ENCODE results near the gene SMCO1. TPM values are rescaled to one million over a fixed set of nuclear protein-coding genes. Genes with fewer than 3 reads are reported as not detected.
A peak's percentile ranks its signal among the peaks of the same experiment; 100 is the strongest.
"Not testable (repeated sequence)": the region's sequence is repeated elsewhere in the genome, so short reads cannot be mapped to it uniquely, and the experiment has no call there.

The SMCO1 gene
- total RNA-seq, 4 donors from 2014 or later, result not detected

DNA sequence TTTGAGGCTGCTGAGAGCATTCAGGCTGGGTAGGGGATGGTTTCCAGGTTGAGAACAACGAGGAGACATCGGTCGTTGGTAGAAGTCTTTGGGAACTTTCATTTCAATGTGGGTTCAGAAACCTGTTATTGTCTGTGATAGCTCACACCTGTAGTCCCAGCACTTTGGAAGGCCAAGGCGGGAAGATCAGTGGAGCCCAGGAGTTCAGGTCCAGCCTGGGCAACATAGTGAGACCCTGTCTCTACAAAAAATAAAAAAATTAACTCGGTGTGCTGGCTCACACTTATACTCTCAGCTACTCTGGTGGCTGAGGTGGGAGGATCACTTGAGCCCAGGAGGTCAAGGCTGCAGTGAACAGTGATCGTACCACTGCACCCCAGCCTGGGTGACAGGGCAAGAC is 10.6 kb downstream of the SMCO1 start:
- intact Hi-C loops (cut with DNase I), result loop anchor here (5.0 kb wide), 1 partner anchor 72 kb away; the partner anchor contains the start of gene UBXN7
- H3K4me1 ChIP-seq, result peaks cover 10 to 39% (median 12%) of the 10 kb centered on the region in 3 donors
- H3K4me3 ChIP-seq, result no peak overlapping the region
- no peak for DNase-seq
- TF ChIP-seq POLR2A (IDR thresholded peaks at IDR 0.05), result no peak
- TF ChIP-seq, protein P1, sequence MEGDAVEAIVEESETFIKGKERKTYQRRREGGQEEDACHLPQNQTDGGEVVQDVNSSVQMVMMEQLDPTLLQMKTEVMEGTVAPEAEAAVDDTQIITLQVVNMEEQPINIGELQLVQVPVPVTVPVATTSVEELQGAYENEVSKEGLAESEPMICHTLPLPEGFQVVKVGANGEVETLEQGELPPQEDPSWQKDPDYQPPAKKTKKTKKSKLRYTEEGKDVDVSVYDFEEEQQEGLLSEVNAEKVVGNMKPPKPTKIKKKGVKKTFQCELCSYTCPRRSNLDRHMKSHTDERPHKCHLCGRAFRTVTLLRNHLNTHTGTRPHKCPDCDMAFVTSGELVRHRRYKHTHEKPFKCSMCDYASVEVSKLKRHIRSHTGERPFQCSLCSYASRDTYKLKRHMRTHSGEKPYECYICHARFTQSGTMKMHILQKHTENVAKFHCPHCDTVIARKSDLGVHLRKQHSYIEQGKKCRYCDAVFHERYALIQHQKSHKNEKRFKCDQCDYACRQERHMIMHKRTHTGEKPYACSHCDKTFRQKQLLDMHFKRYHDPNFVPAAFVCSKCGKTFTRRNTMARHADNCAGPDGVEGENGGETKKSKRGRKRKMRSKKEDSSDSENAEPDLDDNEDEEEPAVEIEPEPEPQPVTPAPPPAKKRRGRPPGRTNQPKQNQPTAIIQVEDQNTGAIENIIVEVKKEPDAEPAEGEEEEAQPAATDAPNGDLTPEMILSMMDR (IDR thresholded peaks at IDR 0.05), result no peak
- H3K27ac ChIP-seq, result peak overlapping the region; percentile 94 to 98 (median 98)
- WGBS, 2 donors, result 95% methylated on average over 6 of the region's 6 CpGs
- H3K9me3 ChIP-seq, result no peaks in the 10 kb centered on the region
- no peaks in the 10 kb centered on the region for H3K36me3 ChIP-seq
- no peaks in the 10 kb centered on the region for H3K27me3 ChIP-seq

DNA sequence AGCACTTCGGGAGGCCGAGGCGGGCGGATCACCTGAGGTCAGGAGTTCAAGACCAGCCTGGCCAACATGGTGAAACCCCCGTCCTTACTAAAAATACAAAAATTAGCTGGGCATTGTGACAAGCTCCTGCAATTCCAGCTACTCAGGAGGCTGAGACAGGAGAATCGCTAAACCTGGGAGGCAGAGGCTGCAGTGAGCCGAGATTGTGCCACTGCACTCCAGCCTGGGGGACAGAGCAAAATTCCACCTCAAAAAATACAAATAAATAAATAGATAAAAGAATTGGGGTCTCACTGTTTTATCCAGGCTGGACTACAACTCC is 11.1 kb downstream of the SMCO1 start:
- peak overlapping the region; percentile 79 to 97 (median 86) for H3K4me3 ChIP-seq
- peak overlapping the region; percentile 94 to 98 (median 98) for H3K27ac ChIP-seq
- WGBS, 2 donors, result 13 to 17% methylated on average over 6 to 7 of the region's 7 CpGs
- intact Hi-C loops (cut with DNase I), result loop anchor here (5.0 kb wide), 1 partner anchor 72 kb away; the partner anchor contains the start of gene UBXN7
- not testable (repeated sequence) for DNase-seq, H3K36me3 ChIP-seq, H3K9me3 ChIP-seq, H3K27me3 ChIP-seq
- H3K4me1 ChIP-seq, result peaks cover 10 to 45% (median 12%) of the 10 kb centered on the region in 3 donors

DNA sequence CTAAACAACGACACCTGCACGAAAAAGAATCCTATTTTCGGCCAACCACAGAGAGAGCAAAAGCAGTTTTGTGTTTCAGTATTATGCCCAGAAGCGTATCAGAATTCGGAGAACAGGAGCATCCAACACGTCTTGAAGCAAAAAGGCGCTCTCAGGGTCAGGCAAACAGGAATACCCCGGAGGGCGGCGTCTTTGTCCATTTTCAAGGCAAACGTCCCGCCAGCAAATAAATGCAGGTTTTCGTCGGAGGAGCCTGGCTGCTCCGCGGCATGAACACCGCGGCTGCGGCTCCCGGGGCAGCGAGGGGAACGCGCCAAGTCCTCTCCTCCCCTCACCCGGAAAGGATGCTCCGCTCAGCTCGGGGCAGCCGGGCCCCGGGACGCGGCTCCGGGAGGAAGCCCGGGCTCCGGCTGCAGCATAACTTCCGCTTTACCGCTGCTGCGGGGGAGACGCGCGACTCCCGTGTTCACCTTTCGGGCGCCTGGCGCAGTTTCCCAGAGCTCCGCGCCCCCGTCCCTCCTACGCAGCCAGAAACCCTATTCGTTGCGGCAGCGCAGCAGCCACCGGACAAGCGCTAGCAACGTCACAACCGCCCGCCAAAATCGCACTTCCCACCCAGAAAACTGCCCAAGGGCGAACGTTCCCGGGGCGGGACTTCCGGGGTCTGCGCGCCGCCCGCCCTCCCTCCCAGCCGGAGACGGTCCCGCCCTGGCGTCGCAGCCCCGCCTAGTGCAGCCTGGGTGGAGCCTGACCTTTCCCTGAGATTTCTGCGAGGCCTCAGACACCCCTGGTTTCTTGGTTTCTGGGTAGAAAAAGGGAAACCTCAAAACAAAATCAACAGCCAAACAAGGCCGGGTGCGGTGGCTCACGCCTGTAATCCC is 11.7 kb downstream of the SMCO1 start, which contains the start of gene RNF168:
TSS of gene RNF168 (minus strand) at position 573 of the 881 bp plus-strand sequence. CDS start 595 bp downstream, outside the sequence.
- peak; percentile 53 for DNase-seq
- Histone ChIP-seq H3K4me1 (peaks cover 12 to 51% (median 15%) of the 10 kb centered on the region in 3 donors), H3K27ac (peak within 1 kb of the TSS; percentile 94 to 98 (median 98)), H3K4me3 (peak within 1 kb of the TSS; percentile 79 to 97 (median 86)), H3K9me3 (no peaks in the 10 kb centered on the region), H3K36me3 (peaks cover 0 to 1% (median 0%) of the 10 kb centered on the region in 3 donors), H3K27me3 (no peaks in the 10 kb centered on the region)
- 0 to 2% methylated on average over 12 to 20 of the region's 75 CpGs for WGBS, 2 donors
- TF ChIP-seq POLR2A (IDR thresholded peaks at IDR 0.05), result peak in 3 of 4 donors; percentile 79 to 98 (median 97)
- TF ChIP-seq, protein P1 (IDR thresholded peaks at IDR 0.05), result peak in 2 of 6 experiments; percentile 5 to 11
- intact Hi-C loops (cut with DNase I), result loop anchor here (5.0 kb wide), 1 partner anchor 71 kb away; the partner anchor contains the start of gene UBXN7

DNA sequence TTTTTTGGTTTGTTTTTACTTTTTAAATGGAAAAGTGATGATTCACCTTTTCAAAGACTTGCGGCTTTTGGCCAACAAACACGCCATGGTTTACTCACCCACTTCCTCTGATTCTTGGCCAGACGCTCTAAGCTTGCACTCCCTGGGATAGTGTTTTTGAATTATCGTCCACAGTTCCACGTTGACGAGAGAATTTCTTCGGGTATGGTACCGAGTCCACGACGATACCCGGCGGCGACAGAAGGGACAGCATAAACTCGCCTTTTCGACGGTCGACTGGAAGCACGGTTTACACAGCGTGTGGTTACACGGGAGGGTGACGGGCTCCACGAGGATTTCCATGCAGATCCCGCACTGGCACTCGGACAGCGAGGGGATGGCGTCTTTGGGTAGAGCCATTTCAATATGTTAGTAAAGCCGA is 12.4 kb downstream of the SMCO1 start:
- Histone ChIP-seq H3K9me3 (no peaks in the 10 kb centered on the region), H3K4me1 (peaks cover 12 to 56% (median 19%) of the 10 kb centered on the region in 3 donors), H3K36me3 (peaks cover 0 to 7% (median 0%) of the 10 kb centered on the region in 3 donors), H3K4me3 (peak overlapping the region; percentile 79 to 97 (median 86)), H3K27me3 (no peaks in the 10 kb centered on the region), H3K27ac (peak overlapping the region; percentile 94 to 98 (median 98))
- 1% methylated on average over 7 to 23 of the region's 27 CpGs for WGBS, 2 donors
- intact Hi-C loops (cut with DNase I), result loop anchor here (5.0 kb wide), 1 partner anchor 70 kb away; the partner anchor contains the start of gene UBXN7
- DNase-seq, result no peak
- no peak for TF ChIP-seq POLR2A (IDR thresholded peaks at IDR 0.05)
- TF ChIP-seq, protein P1 (IDR thresholded peaks at IDR 0.05), result peak in 1 of 6 experiments; percentile 7

DNA sequence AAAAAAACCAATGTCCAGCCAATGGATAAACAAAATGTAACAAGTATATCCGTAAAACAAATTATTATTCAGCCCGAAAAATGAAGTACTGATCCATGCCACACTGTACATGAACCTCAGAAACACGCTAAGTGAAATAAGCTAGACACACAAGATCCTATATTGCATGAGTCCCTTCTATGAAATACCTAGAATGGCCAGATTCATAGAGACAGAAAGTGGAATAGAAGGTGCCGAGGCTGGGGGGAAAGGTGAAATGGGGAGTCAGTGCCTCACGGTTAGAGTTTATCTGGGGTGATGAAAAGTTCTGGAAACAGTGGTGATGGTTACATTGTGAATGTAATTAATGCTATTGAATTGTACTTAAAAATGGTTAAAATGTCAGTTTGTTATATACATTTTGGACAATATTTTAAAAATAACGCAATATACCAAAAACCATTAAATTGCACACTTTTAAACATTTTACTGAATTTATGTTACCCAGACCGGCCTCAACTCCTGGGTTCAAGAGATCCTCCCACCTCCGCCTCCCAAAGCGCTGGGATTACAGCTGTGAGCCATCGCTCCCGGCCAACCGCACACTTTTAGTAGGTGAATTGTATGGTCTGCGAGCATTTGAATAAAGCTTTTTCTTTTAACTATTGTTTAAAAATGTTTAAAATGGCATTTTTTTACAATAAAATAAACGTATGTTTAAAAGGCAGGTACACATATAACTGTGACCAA is 13.7 kb downstream of the SMCO1 start:
- DNase-seq, result no peak
- H3K27ac ChIP-seq, result peak overlapping the region; percentile 54 to 98 (median 96)
- WGBS, 2 donors, result 5 to 7% methylated on average over 14 of the region's 14 CpGs
- H3K4me1 ChIP-seq, result peaks cover 12 to 59% (median 19%) of the 10 kb centered on the region in 3 donors
- peaks cover 0 to 7% (median 0%) of the 10 kb centered on the region in 3 donors for H3K36me3 ChIP-seq
- H3K4me3 ChIP-seq, result peak overlapping the region; percentile 79 to 97 (median 86)
- H3K9me3 ChIP-seq, result no peaks in the 10 kb centered on the region
- H3K27me3 ChIP-seq, result no peaks in the 10 kb centered on the region
- intact Hi-C loops (cut with DNase I), result loop anchor here (5.0 kb wide), 1 partner anchor 69 kb away; the partner anchor contains the start of gene UBXN7
- TF ChIP-seq, protein P1 (IDR thresholded peaks at IDR 0.05), result no peak
- TF ChIP-seq POLR2A (IDR thresholded peaks at IDR 0.05), result no peak

All from esophagus squamous epithelium (tissue), 5 donors.